ENCODE data around the gene IFIT1. TPM values are rescaled to one million over a fixed set of nuclear protein-coding genes. Genes with fewer than 3 reads are reported as not detected.

The IFIT1 gene
- total and polyA plus RNA-seq, 2 experiments from 2014 or later = 1.5 to 3.9 TPM

DNA sequence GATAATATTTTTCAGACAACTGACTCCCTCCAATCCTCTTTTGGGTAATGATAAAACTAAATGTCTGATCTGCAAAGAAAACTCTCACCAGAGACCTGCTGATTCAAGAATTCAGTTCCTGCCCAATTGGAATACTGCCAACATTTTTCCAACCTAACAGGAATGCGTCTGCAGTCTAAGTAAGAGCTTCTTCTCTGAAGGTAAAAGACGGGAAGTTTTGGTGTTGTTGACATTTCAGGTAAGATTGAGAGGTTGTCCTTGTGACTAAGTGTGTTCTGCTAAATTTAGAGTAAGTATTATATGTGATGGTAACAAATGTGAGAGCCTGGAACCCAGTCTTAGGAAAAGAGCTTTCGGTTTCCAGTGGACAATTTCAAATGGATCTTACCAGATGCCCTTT is 39.6 kb downstream of the IFIT1 start (continued):
- TF ChIP-seq, protein P1, sequence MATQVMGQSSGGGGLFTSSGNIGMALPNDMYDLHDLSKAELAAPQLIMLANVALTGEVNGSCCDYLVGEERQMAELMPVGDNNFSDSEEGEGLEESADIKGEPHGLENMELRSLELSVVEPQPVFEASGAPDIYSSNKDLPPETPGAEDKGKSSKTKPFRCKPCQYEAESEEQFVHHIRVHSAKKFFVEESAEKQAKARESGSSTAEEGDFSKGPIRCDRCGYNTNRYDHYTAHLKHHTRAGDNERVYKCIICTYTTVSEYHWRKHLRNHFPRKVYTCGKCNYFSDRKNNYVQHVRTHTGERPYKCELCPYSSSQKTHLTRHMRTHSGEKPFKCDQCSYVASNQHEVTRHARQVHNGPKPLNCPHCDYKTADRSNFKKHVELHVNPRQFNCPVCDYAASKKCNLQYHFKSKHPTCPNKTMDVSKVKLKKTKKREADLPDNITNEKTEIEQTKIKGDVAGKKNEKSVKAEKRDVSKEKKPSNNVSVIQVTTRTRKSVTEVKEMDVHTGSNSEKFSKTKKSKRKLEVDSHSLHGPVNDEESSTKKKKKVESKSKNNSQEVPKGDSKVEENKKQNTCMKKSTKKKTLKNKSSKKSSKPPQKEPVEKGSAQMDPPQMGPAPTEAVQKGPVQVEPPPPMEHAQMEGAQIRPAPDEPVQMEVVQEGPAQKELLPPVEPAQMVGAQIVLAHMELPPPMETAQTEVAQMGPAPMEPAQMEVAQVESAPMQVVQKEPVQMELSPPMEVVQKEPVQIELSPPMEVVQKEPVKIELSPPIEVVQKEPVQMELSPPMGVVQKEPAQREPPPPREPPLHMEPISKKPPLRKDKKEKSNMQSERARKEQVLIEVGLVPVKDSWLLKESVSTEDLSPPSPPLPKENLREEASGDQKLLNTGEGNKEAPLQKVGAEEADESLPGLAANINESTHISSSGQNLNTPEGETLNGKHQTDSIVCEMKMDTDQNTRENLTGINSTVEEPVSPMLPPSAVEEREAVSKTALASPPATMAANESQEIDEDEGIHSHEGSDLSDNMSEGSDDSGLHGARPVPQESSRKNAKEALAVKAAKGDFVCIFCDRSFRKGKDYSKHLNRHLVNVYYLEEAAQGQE (IDR thresholded peaks at IDR 0.05; ENCODE audit: unreplicated experiment) = no peak
- TF ChIP-seq EZH2phosphoT487 (IDR thresholded peaks at IDR 0.05; ENCODE audit: unreplicated experiment) = no peak
- no peak for TF ChIP-seq STAT1 (IDR thresholded peaks at IDR 0.05; ENCODE audit: unreplicated experiment)
- TF ChIP-seq ZNF114 (CRISPR knock-in tag; IDR thresholded peaks at IDR 0.05) = no peak
- TF ChIP-seq, protein P2, sequence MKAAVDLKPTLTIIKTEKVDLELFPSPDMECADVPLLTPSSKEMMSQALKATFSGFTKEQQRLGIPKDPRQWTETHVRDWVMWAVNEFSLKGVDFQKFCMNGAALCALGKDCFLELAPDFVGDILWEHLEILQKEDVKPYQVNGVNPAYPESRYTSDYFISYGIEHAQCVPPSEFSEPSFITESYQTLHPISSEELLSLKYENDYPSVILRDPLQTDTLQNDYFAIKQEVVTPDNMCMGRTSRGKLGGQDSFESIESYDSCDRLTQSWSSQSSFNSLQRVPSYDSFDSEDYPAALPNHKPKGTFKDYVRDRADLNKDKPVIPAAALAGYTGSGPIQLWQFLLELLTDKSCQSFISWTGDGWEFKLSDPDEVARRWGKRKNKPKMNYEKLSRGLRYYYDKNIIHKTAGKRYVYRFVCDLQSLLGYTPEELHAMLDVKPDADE (IDR thresholded peaks at IDR 0.05) = no peak
- no peak for TF ChIP-seq CREB1 (CRISPR knock-in tag; IDR thresholded peaks at IDR 0.05; ENCODE audit: low read depth)
- TF ChIP-seq, protein P3, sequence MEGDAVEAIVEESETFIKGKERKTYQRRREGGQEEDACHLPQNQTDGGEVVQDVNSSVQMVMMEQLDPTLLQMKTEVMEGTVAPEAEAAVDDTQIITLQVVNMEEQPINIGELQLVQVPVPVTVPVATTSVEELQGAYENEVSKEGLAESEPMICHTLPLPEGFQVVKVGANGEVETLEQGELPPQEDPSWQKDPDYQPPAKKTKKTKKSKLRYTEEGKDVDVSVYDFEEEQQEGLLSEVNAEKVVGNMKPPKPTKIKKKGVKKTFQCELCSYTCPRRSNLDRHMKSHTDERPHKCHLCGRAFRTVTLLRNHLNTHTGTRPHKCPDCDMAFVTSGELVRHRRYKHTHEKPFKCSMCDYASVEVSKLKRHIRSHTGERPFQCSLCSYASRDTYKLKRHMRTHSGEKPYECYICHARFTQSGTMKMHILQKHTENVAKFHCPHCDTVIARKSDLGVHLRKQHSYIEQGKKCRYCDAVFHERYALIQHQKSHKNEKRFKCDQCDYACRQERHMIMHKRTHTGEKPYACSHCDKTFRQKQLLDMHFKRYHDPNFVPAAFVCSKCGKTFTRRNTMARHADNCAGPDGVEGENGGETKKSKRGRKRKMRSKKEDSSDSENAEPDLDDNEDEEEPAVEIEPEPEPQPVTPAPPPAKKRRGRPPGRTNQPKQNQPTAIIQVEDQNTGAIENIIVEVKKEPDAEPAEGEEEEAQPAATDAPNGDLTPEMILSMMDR (conservative IDR thresholded peaks at IDR 0.05; ENCODE audit: low read depth in 2 of 2) = no peak

DNA sequence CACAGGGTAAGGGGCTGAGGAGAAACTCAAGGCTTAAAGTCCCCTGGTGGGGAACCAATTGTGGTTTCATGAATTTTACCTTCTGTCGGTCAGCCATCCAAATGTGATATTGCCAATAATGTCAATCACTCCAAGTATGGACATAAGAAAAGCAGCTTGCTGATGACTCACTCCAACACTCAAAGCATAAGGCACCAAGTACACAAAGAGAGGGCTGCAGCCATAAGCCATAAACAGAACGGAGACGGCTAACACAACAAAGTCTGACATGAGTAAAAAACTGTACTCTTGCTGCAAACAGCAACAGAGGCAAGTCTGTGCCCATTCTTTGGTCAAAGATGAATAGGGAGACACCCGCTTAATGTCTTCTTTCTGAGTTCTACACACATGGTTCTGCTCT is 46.1 kb downstream of the IFIT1 start:
- H3K4me1 ChIP-seq (ENCODE audit: insufficient read depth) = peaks cover 5% of the 10 kb centered on the region; the same call in 1 of the 2 replicates
- Mint-ChIP-seq H3K27me3 (ENCODE audit: insufficient read depth, low read depth, poor library complexity) (no peaks in the 10 kb centered on the region), H3K9me3 (no peaks in the 10 kb centered on the region), H3K27ac (no peak overlapping the region), H3K36me3 (ENCODE audit: low read depth) (peaks cover 4% of the 10 kb centered on the region; the same call in 1 of the 3 replicates), H3K4me1 (peaks cover 15% of the 10 kb centered on the region), H3K4me3 (no peak overlapping the region)
- H3K4me3 ChIP-seq = no peak overlapping the region
- H3K9me2 ChIP-seq (ENCODE audit: insufficient read depth) = peaks cover 6% of the 10 kb centered on the region; the same call in 1 of the 2 replicates
- H2AFZ ChIP-seq = no peak overlapping the region
- no peaks in the 10 kb centered on the region for H4K20me1 ChIP-seq (replicated peaks; ENCODE audit: insufficient read depth)
- no peak overlapping the region for H3K4me2 ChIP-seq
- no peaks in the 10 kb centered on the region for H3K79me2 ChIP-seq (replicated peaks; ENCODE audit: insufficient read depth)
- no peaks in the 10 kb centered on the region for H3K27me3 ChIP-seq (ENCODE audit: insufficient read depth)
- DNase-seq (ENCODE audit: low spot score) (no peak), ATAC-seq (no peak)
- H3F3A ChIP-seq (replicated peaks; ENCODE audit: low read depth) = no peaks in the 10 kb centered on the region
- H3K36me3 ChIP-seq (ENCODE audit: insufficient read depth) = no peaks in the 10 kb centered on the region
- no peak overlapping the region for H3K27ac ChIP-seq (ENCODE audit: low read depth)
- no peak for TF ChIP-seq POLR2AphosphoS5 (IDR thresholded peaks at IDR 0.05; ENCODE audit: low read depth)
- TF ChIP-seq EZH2phosphoT487 (IDR thresholded peaks at IDR 0.05; ENCODE audit: unreplicated experiment) = no peak
- TF ChIP-seq STAT1 (IDR thresholded peaks at IDR 0.05; ENCODE audit: unreplicated experiment) = no peak
- TF ChIP-seq, protein P2 (IDR thresholded peaks at IDR 0.05) = no peak
- no peak for TF ChIP-seq ZNF114 (CRISPR knock-in tag; IDR thresholded peaks at IDR 0.05)
- no peak for TF ChIP-seq EZH2 (IDR thresholded peaks at IDR 0.05; ENCODE audit: low read depth, unreplicated experiment)
- TF ChIP-seq CREB1 (CRISPR knock-in tag; IDR thresholded peaks at IDR 0.05; ENCODE audit: low read depth) = no peak
- TF ChIP-seq, protein P4, sequence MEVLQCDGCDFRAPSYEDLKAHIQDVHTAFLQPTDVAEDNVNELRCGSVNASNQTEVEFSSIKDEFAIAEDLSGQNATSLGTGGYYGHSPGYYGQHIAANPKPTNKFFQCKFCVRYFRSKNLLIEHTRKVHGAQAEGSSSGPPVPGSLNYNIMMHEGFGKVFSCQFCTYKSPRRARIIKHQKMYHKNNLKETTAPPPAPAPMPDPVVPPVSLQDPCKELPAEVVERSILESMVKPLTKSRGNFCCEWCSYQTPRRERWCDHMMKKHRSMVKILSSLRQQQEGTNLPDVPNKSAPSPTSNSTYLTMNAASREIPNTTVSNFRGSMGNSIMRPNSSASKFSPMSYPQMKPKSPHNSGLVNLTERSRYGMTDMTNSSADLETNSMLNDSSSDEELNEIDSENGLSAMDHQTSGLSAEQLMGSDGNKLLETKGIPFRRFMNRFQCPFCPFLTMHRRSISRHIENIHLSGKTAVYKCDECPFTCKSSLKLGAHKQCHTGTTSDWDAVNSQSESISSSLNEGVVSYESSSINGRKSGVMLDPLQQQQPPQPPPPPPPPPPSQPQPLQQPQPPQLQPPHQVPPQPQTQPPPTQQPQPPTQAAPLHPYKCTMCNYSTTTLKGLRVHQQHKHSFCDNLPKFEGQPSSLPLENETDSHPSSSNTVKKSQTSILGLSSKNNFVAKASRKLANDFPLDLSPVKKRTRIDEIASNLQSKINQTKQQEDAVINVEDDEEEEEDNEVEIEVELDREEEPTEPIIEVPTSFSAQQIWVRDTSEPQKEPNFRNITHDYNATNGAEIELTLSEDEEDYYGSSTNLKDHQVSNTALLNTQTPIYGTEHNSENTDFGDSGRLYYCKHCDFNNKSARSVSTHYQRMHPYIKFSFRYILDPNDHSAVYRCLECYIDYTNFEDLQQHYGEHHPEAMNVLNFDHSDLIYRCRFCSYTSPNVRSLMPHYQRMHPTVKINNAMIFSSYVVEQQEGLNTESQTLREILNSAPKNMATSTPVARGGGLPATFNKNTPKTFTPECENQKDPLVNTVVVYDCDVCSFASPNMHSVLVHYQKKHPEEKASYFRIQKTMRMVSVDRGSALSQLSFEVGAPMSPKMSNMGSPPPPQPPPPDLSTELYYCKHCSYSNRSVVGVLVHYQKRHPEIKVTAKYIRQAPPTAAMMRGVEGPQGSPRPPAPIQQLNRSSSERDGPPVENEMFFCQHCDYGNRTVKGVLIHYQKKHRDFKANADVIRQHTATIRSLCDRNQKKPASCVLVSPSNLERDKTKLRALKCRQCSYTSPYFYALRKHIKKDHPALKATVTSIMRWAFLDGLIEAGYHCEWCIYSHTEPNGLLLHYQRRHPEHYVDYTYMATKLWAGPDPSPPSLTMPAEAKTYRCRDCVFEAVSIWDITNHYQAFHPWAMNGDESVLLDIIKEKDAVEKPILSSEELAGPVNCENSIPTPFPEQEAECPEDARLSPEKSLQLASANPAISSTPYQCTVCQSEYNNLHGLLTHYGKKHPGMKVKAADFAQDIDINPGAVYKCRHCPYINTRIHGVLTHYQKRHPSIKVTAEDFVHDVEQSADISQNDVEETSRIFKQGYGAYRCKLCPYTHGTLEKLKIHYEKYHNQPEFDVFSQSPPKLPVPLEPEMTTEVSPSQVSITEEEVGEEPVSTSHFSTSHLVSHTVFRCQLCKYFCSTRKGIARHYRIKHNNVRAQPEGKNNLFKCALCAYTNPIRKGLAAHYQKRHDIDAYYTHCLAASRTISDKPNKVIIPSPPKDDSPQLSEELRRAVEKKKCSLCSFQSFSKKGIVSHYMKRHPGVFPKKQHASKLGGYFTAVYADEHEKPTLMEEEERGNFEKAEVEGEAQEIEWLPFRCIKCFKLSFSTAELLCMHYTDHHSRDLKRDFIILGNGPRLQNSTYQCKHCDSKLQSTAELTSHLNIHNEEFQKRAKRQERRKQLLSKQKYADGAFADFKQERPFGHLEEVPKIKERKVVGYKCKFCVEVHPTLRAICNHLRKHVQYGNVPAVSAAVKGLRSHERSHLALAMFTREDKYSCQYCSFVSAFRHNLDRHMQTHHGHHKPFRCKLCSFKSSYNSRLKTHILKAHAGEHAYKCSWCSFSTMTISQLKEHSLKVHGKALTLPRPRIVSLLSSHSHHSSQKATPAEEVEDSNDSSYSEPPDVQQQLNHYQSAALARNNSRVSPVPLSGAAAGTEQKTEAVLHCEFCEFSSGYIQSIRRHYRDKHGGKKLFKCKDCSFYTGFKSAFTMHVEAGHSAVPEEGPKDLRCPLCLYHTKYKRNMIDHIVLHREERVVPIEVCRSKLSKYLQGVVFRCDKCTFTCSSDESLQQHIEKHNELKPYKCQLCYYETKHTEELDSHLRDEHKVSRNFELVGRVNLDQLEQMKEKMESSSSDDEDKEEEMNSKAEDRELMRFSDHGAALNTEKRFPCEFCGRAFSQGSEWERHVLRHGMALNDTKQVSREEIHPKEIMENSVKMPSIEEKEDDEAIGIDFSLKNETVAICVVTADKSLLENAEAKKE (CRISPR knock-in tag; IDR thresholded peaks at IDR 0.05) = no peak
